NCI-H748 (cell line): ENCODE measurements around the gene ARID2.
A peak's percentile ranks its signal among the peaks of the same experiment; 100 is the strongest.

ENCODE experiments used
- DNase-seq: peaks from one replicate; lab custom pipeline; 2025; ENCODE audit not compliant: unreplicated experiment; lab: John Stamatoyannopoulos, UW

ARID2 gene

GRCh38 chr12:45762185-45763110, 32.9 kb downstream of the ARID2 start:
- peak; percentile 55 for DNase-seq

GRCh38 chr12:45763381-45763780, 33.9 kb downstream of the ARID2 start:
- no peak for DNase-seq

GRCh38 chr12:45768194-45768593, 38.7 kb downstream of the ARID2 start:
- no peak for DNase-seq

- no peak for DNase-seq
Measured at GRCh38 chr12:45773747-45774146, 44.2 kb downstream of the ARID2 start.

GRCh38 chr12:45774508-45775162, 45.1 kb downstream of the ARID2 start:
- no peak for DNase-seq

GRCh38 chr12:45775465-45775864, 46.0 kb downstream of the ARID2 start:
- no peak for DNase-seq

- DNase-seq = no peak
Measured at GRCh38 chr12:45775964-45776363, 46.5 kb downstream of the ARID2 start.

GRCh38 chr12:45779936-45780335, 50.4 kb downstream of the ARID2 start:
- no peak for DNase-seq

GRCh38 chr12:45781080-45781479, 51.6 kb downstream of the ARID2 start:
- DNase-seq = no peak

GRCh38 chr12:45785315-45785714, 55.8 kb downstream of the ARID2 start:
- no peak for DNase-seq

GRCh38 chr12:45789025-45789424, 59.5 kb downstream of the ARID2 start:
- DNase-seq = no peak

GRCh38 chr12:45794422-45794821, 64.9 kb downstream of the ARID2 start:
- DNase-seq = no peak

- DNase-seq = no peak
Measured at GRCh38 chr12:45801625-45802024, 72.1 kb downstream of the ARID2 start.

- DNase-seq = no peak
Measured at GRCh38 chr12:45803111-45803510, 73.6 kb downstream of the ARID2 start.

- no peak for DNase-seq
Measured at GRCh38 chr12:45816652-45817051, 87.1 kb downstream of the ARID2 start.

GRCh38 chr12:45827974-45828373, 98.5 kb downstream of the ARID2 start:
- no peak for DNase-seq

GRCh38 chr12:45828402-45828801, 98.9 kb downstream of the ARID2 start:
- no peak for DNase-seq

- no peak for DNase-seq
Measured at GRCh38 chr12:45831590-45831989, 102.1 kb downstream of the ARID2 start.

GRCh38 chr12:45833401-45833800, 103.9 kb downstream of the ARID2 start:
- no peak for DNase-seq

GRCh38 chr12:45834809-45835208, 105.3 kb downstream of the ARID2 start:
- no peak for DNase-seq

- no peak for DNase-seq
Measured at GRCh38 chr12:45839917-45840316, 110.4 kb downstream of the ARID2 start.

GRCh38 chr12:45849289-45849688, 119.8 kb downstream of the ARID2 start:
- DNase-seq = no peak
